Astrocyte of the spinal cord (primary cell): ENCODE measurements around the gene TMBIM4.
A peak's percentile ranks its signal among the peaks of the same experiment; 100 is the strongest.

Experiments used
- DNase-seq: peaks from one replicate; pipeline ENCODE4 v3.0.0; 2011; ENCODE audit warnings: low read depth, low spot score
- H3K4me3 ChIP-seq: 2 replicates; pipeline ENCODE4 v1.5.1; 2011; ENCODE audit warnings: low read depth, mild to moderate bottlenecking, low read length, moderate library complexity
- CTCF ChIP-seq: IDR thresholded peaks from 2 replicates; pipeline ENCODE4 v1.5.1; 2012; ENCODE audit warnings: low read depth, mild to moderate bottlenecking, low read length, inconsistent platforms
- in situ Hi-C: cut with HindIII; loops from 2 replicates; pipeline ENCODE4 v1.10.0; 2017; ENCODE audit warnings: low sequenced_read_pairs

Gene TMBIM4

GRCh38 chr12:66109056-66109455, 60.7 kb downstream of the TMBIM4 start:
- in situ Hi-C loops: no loop called here
- no peak for DNase-seq
- no peak overlapping the region for H3K4me3 ChIP-seq
- no peak for TF ChIP-seq CTCF

- H3K4me3 ChIP-seq: no peak overlapping the region
- DNase-seq: no peak
- no peak for TF ChIP-seq CTCF
- in situ Hi-C loops: no loop called here
Observed at GRCh38 chr12:66108386-66108785, 61.4 kb downstream of the TMBIM4 start.

- in situ Hi-C loops: no loop called here
- peak; percentile 73 for TF ChIP-seq CTCF
- H3K4me3 ChIP-seq: no peak overlapping the region
- DNase-seq: peak; percentile 92
Observed at GRCh38 chr12:66107451-66107915, 62.3 kb downstream of the TMBIM4 start.

GRCh38 chr12:66103016-66103913, 66.5 kb downstream of the TMBIM4 start:
- no peak overlapping the region for H3K4me3 ChIP-seq
- no peak for DNase-seq
- TF ChIP-seq CTCF: peak; percentile 22
- in situ Hi-C loops: no loop called here

- H3K4me3 ChIP-seq: no peak overlapping the region
- DNase-seq: peak; percentile 10
- in situ Hi-C loops: no loop called here
- TF ChIP-seq CTCF: no peak
Observed at GRCh38 chr12:66092559-66093269, 77.1 kb downstream of the TMBIM4 start.

GRCh38 chr12:66090157-66090556, 79.6 kb downstream of the TMBIM4 start:
- no peak for DNase-seq
- no peak for TF ChIP-seq CTCF
- in situ Hi-C loops: no loop called here
- no peak overlapping the region for H3K4me3 ChIP-seq
